HL-60 (cell line): ENCODE results near the gene SEC14L1.

Source experiments
- DNase-seq, 2 experiments: peaks; one replicate each; pipeline ENCODE4 v3.0.0-alpha.2; 2010 to 2020; ENCODE audit warnings: low read depth in 1 of 2, low spot score in 1 of 2
- H3K27ac ChIP-seq: fragments of 250-450 bp; sonication (Bioruptor Pico); replicated peaks from 2 replicates; pipeline ENCODE4 v1.5.1; 2020; ENCODE audit warnings: mild to moderate bottlenecking, moderate library complexity
- H3K27me3 ChIP-seq: fragments of 250-450 bp; sonication (Bioruptor Pico); 2 replicates; pipeline ENCODE4 v1.5.1; 2021; ENCODE audit warnings: mild to moderate bottlenecking, moderate library complexity; ENCODE audit not compliant: insufficient read depth, poor library complexity, severe bottlenecking
- H3K4me3 ChIP-seq: replicated peaks from 2 replicates; pipeline ENCODE4 v1.5.1; 2011; ENCODE audit warnings: mild to moderate bottlenecking, control low read depth, low read length; ENCODE audit not compliant: insufficient read depth
- CTCF ChIP-seq: IDR thresholded peaks from one replicate; pipeline ENCODE4 v1.5.1; 2011; ENCODE audit warnings: low read length, control low read depth, inconsistent platforms; ENCODE audit not compliant: insufficient read depth
- GABPA ChIP-seq: IDR thresholded peaks from 2 replicates; pipeline ENCODE4 v1.6.1; 2012; ENCODE audit warnings: low read depth
- POLR2AphosphoS5 ChIP-seq: IDR thresholded peaks from 2 replicates; pipeline ENCODE4 v1.6.1; 2012; ENCODE audit warnings: low read depth
- REST ChIP-seq: IDR thresholded peaks from 2 replicates; pipeline ENCODE4 v1.6.1; 2012; ENCODE audit warnings: low read depth; ENCODE audit not compliant: insufficient replicate concordance
- SPI1 ChIP-seq: IDR thresholded peaks from 2 replicates; pipeline ENCODE4 v1.6.1; 2012; ENCODE audit warnings: low read depth, mild to moderate bottlenecking, borderline replicate concordance

Gene SEC14L1

GRCh38 chr17:77160875-77161530 is 20.2 kb downstream of the SEC14L1 start:
- DNase-seq = no peak
- no peak for TF ChIP-seq POLR2AphosphoS5
- TF ChIP-seq GABPA = no peak
- no peak for TF ChIP-seq SPI1
- no peak for TF ChIP-seq CTCF
- no peak for TF ChIP-seq REST
- H3K4me3 ChIP-seq = no peak overlapping the region
- no peaks in the 10 kb centered on the region for H3K27me3 ChIP-seq
- no peak overlapping the region for H3K27ac ChIP-seq

GRCh38 chr17:77161953-77162352 is 21.2 kb downstream of the SEC14L1 start:
- no peak for TF ChIP-seq SPI1
- TF ChIP-seq POLR2AphosphoS5 = no peak
- no peak for TF ChIP-seq REST
- TF ChIP-seq CTCF = no peak
- TF ChIP-seq GABPA = no peak

GRCh38 chr17:77163001-77163400 is 22.2 kb downstream of the SEC14L1 start:
- H3K27ac ChIP-seq = no peak overlapping the region
- no peak for TF ChIP-seq POLR2AphosphoS5
- H3K27me3 ChIP-seq = no peaks in the 10 kb centered on the region
- H3K4me3 ChIP-seq = no peak overlapping the region
- DNase-seq = no peak

More at GRCh38 chr17:77161953-77162352, 21.2 kb downstream of the SEC14L1 start:
- no peak for DNase-seq
- no peak overlapping the region for H3K27ac ChIP-seq
- H3K27me3 ChIP-seq = no peaks in the 10 kb centered on the region
- no peak overlapping the region for H3K4me3 ChIP-seq

- Histone ChIP-seq H3K27ac (no peak overlapping the region), H3K27me3 (no peaks in the 10 kb centered on the region), H3K4me3 (no peak overlapping the region)
- TF ChIP-seq CTCF = no peak
- TF ChIP-seq POLR2AphosphoS5 = no peak
- TF ChIP-seq REST = no peak
- TF ChIP-seq SPI1 = no peak
- DNase-seq = peak in 1 of 2 experiments; percentile 3
Measured at GRCh38 chr17:77163511-77164280, 22.9 kb downstream of the SEC14L1 start.
